ENCODE results near the gene ITPR1.

ITPR1 gene

GRCh38 chr3:4660936-4661335 lies 167.8 kb downstream of the ITPR1 start (continued):
- TF ChIP-seq ZNF518A (tag by site-specific recombination; conservative IDR thresholded peaks at IDR 0.05; ENCODE audit: low read depth) (no peak), EGR2 (tag by site-specific recombination; IDR thresholded peaks at IDR 0.05; ENCODE audit: low read depth) (no peak), RBAK (tag by site-specific recombination; IDR thresholded peaks at IDR 0.05) (no peak), ZNF221 (tag by site-specific recombination; IDR thresholded peaks at IDR 0.05; ENCODE audit: borderline replicate concordance) (no peak), ZNF2 (tag by site-specific recombination; IDR thresholded peaks at IDR 0.05) (no peak), ZBTB21 (tag by site-specific recombination; IDR thresholded peaks at IDR 0.05) (no peak)

DNA sequence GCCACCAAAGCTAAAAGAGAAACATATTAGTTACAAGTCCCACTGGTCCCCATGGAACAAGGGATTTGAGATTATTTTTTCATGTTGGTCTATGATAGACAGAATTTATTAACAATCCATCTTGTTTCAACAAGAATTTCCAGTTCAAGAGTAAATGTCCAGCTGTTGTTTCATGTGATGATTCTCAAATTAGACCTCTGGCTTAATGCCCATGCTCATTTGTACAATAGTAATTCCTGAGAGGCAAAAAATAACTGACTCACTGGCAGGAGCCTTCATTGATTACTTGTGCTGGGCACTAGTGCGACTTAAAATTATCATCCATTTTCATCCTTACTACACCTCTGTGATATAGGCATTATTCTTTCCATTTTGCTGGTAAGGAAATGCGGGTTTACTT lies 171.3 kb downstream of the ITPR1 start:
- H3K9me3 ChIP-seq (ENCODE audit: control insufficient read depth, insufficient read depth, low read depth, low read length) = no peaks in the 10 kb centered on the region
- H3K4me1 ChIP-seq (ENCODE audit: control insufficient read depth, insufficient read depth, low read length) = no peaks in the 10 kb centered on the region
- H3K36me3 ChIP-seq (ENCODE audit: control insufficient read depth in 2 of 2, insufficient read depth in 1 of 2, low read length in 2 of 2) = peaks cover 0 to 54% of the 10 kb centered on the region in 2 experiments; a peak in 1 of 3 replicates
- no peak overlapping the region for H3K4me3 ChIP-seq (ENCODE audit: low read depth, low read length)
- POLR2A ChIA-PET = no interaction called here
- H3K27ac ChIP-seq (ENCODE audit: extremely low read depth, low read depth, low read length) = no peak overlapping the region
- TF ChIP-seq ZNF133 (tag by site-specific recombination; IDR thresholded peaks at IDR 0.05) (no peak), ZNF362 (tag by site-specific recombination; IDR thresholded peaks at IDR 0.05) (no peak), BCL11A (tag by site-specific recombination; IDR thresholded peaks at IDR 0.05; ENCODE audit: low read depth) (no peak), ZNF423 (tag by site-specific recombination; IDR thresholded peaks at IDR 0.05) (no peak), ZNF302 (tag by site-specific recombination; IDR thresholded peaks at IDR 0.05; ENCODE audit: low read depth) (no peak), ZNF623 (tag by site-specific recombination; IDR thresholded peaks at IDR 0.05) (no peak), ZNF391 (tag by site-specific recombination; IDR thresholded peaks at IDR 0.05; ENCODE audit: borderline replicate concordance, low read depth) (no peak)
- TF ChIP-seq, protein P1, sequence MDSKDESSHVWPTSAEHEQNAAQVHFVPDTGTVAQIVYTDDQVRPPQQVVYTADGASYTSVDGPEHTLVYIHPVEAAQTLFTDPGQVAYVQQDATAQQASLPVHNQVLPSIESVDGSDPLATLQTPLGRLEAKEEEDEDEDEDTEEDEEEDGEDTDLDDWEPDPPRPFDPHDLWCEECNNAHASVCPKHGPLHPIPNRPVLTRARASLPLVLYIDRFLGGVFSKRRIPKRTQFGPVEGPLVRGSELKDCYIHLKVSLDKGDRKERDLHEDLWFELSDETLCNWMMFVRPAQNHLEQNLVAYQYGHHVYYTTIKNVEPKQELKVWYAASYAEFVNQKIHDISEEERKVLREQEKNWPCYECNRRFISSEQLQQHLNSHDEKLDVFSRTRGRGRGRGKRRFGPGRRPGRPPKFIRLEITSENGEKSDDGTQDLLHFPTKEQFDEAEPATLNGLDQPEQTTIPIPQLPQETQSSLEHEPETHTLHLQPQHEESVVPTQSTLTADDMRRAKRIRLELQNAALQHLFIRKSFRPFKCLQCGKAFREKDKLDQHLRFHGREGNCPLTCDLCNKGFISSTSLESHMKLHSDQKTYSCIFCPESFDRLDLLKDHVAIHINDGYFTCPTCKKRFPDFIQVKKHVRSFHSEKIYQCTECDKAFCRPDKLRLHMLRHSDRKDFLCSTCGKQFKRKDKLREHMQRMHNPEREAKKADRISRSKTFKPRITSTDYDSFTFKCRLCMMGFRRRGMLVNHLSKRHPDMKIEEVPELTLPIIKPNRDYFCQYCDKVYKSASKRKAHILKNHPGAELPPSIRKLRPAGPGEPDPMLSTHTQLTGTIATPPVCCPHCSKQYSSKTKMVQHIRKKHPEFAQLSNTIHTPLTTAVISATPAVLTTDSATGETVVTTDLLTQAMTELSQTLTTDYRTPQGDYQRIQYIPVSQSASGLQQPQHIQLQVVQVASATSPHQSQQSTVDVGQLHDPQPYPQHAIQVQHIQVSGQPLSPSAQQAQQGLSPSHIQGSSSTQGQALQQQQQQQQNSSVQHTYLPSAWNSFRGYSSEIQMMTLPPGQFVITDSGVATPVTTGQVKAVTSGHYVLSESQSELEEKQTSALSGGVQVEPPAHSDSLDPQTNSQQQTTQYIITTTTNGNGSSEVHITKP (tag by site-specific recombination; IDR thresholded peaks at IDR 0.05) = no peak
- CTCF ChIA-PET = interaction anchor here (0.9 kb wide), 1 partner anchor 9 kb away, joined by 4 read pairs; no protein-coding TSS in a partner anchor

DNA sequence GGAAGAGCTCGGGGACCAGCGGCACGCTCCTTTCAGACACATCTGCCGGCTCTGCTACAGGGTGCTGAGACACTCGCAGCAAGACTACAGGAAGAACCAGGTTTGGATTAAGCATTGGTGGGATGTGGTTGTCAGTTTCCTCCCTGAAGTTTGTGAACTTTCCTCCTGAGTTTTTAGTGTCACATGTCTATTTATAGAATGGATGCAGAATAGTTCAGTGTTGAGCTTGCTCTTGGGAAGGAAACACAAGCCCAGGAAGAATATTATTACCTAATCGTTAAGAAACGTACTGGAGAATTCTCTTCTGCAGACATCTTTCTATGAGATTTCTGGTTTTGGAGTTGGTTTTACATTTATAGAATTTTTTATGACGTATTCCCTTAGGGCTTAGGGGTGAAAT lies 172.0 kb downstream of the ITPR1 start:
- H3K36me3 ChIP-seq (ENCODE audit: control insufficient read depth in 2 of 2, insufficient read depth in 1 of 2, low read length in 2 of 2) = peaks cover 0 to 59% of the 10 kb centered on the region in 2 experiments; a peak in 1 of 3 replicates
- ChIA-PET POLR2A (no interaction called here), CTCF (no interaction called here)
- H3K27ac ChIP-seq (ENCODE audit: extremely low read depth, low read depth, low read length) = no peak overlapping the region
- no peak overlapping the region for H3K4me3 ChIP-seq (ENCODE audit: low read depth, low read length)
- no peaks in the 10 kb centered on the region for H3K9me3 ChIP-seq (ENCODE audit: control insufficient read depth, insufficient read depth, low read depth, low read length)
- H3K4me1 ChIP-seq (ENCODE audit: control insufficient read depth, insufficient read depth, low read length) = no peaks in the 10 kb centered on the region
- no peak for TF ChIP-seq GLI4 (tag by site-specific recombination; IDR thresholded peaks at IDR 0.05)
- TF ChIP-seq ZSCAN18 (tag by site-specific recombination; IDR thresholded peaks at IDR 0.05) = no peak
- TF ChIP-seq ZNF132 (tag by site-specific recombination; IDR thresholded peaks at IDR 0.05; ENCODE audit: borderline replicate concordance) = no peak
- TF ChIP-seq ZNF548 (tag by site-specific recombination; IDR thresholded peaks at IDR 0.05) = no peak
- TF ChIP-seq GLI2 (tag by site-specific recombination; IDR thresholded peaks at IDR 0.05; ENCODE audit: borderline replicate concordance, low read depth) = no peak
- TF ChIP-seq ZNF239 (tag by site-specific recombination; IDR thresholded peaks at IDR 0.05) = no peak
- TF ChIP-seq, protein P2, sequence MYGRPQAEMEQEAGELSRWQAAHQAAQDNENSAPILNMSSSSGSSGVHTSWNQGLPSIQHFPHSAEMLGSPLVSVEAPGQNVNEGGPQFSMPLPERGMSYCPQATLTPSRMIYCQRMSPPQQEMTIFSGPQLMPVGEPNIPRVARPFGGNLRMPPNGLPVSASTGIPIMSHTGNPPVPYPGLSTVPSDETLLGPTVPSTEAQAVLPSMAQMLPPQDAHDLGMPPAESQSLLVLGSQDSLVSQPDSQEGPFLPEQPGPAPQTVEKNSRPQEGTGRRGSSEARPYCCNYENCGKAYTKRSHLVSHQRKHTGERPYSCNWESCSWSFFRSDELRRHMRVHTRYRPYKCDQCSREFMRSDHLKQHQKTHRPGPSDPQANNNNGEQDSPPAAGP (tag by site-specific recombination; IDR thresholded peaks at IDR 0.05) = no peak
- TF ChIP-seq ZNF600 (tag by site-specific recombination; IDR thresholded peaks at IDR 0.05) = no peak
- no peak for TF ChIP-seq ZFP69B (tag by site-specific recombination; IDR thresholded peaks at IDR 0.05)

Measured in HEK293 (cell line).